Caco-2 (cell line): ENCODE data around the gene CCDC81. TPM values are rescaled to one million over a fixed set of nuclear protein-coding genes. Genes with fewer than 3 reads are reported as not detected.
A peak's percentile ranks its signal among the peaks of the same experiment; 100 is the strongest.

ENCODE experiments used
- BruUV-seq: library from RNA; stranded (reverse); fragments of 400-500 nt; replicated peaks from 2 replicates; lab custom pipeline; 2021; lab: Mats Ljungman, UMichigan
- CTCF ChIA-PET: fragments of 300-600 bp; sonication (Branson Sonifier 250); formaldehyde crosslinking; loops from one replicate; lab custom pipeline; 2022; ENCODE audit warnings: antibody characterized with exemption; lab: Charles Lee
- POLR2A ChIA-PET: fragments of 300-600 bp; sonication (Branson Sonifier 250); formaldehyde crosslinking; loops from one replicate; lab custom pipeline; 2022; ENCODE audit warnings: antibody characterized with exemption; lab: Charles Lee
- DNase-seq, 2 experiments: peaks; one replicate each; pipeline versions ENCODE4 v3.0.0 to v3.0.0-alpha.2; 2020 to 2022
- H3K27me3 ChIP-seq: replicated peaks from 2 replicates; pipeline ENCODE4 v1.6.0; 2011; ENCODE audit warnings: low read length; ENCODE audit not compliant: control insufficient read depth, insufficient read depth
- H3K36me3 ChIP-seq: 2 replicates; pipeline ENCODE4 v1.5.1; 2011; ENCODE audit warnings: low read length; ENCODE audit not compliant: control insufficient read depth, insufficient read depth
- H3K4me1 ChIP-seq: fragments of 250-450 bp; sonication (Bioruptor Pico); 2 replicates; pipeline ENCODE4 v1.5.1; 2020; ENCODE audit warnings: mild to moderate bottlenecking
- H3K4me3 ChIP-seq: 2 replicates; pipeline ENCODE4 v1.5.1; 2011; ENCODE audit warnings: low read depth, mild to moderate bottlenecking, control low read depth, low read length
- H3K9me3 ChIP-seq: fragments of 250-450 bp; sonication (Bioruptor Pico); 2 replicates; pipeline ENCODE4 v1.5.1; 2020; ENCODE audit warnings: mild to moderate bottlenecking, moderate library complexity
- H3K27ac Mint-ChIP-seq: one replicate; pipeline ENCODE4 v1.8.0; 2022; ENCODE audit warnings: mixed read lengths; ENCODE audit not compliant: unreplicated experiment
- H3K27me3 Mint-ChIP-seq: one replicate; pipeline ENCODE4 v1.8.0; 2022; ENCODE audit warnings: mixed read lengths; ENCODE audit not compliant: insufficient read depth, unreplicated experiment
- H3K36me3 Mint-ChIP-seq: one replicate; pipeline ENCODE4 v1.8.0; 2022; ENCODE audit warnings: mild to moderate bottlenecking, mixed read lengths; ENCODE audit not compliant: insufficient read depth, unreplicated experiment
- H3K4me1 Mint-ChIP-seq: one replicate; pipeline ENCODE4 v1.8.0; 2022; ENCODE audit warnings: low read depth, mixed read lengths; ENCODE audit not compliant: unreplicated experiment
- H3K4me3 Mint-ChIP-seq: one replicate; pipeline ENCODE4 v1.8.0; 2022; ENCODE audit warnings: mild to moderate bottlenecking, moderate library complexity, mixed read lengths; ENCODE audit not compliant: unreplicated experiment
- H3K9me3 Mint-ChIP-seq: one replicate; pipeline ENCODE4 v1.8.0; 2022; ENCODE audit warnings: mixed read lengths; ENCODE audit not compliant: unreplicated experiment
- CTCF ChIP-seq, 2 experiments: fragments of 200-600 bp in 1 of 2; IDR thresholded peaks; 1 replicate in 1 of 2; 2 replicates in 1 of 2; pipeline versions ENCODE4 v1.5.1 to v1.8.0; 2011 to 2022; ENCODE audit warnings: antibody characterized with exemption in 1 of 2, control low read depth in 1 of 2, inconsistent platforms in 1 of 2, low read depth in 1 of 2, low read length in 1 of 2, mild to moderate bottlenecking in 1 of 2, moderate library complexity in 1 of 2; ENCODE audit not compliant: insufficient read depth in 1 of 2, severe bottlenecking in 1 of 2, unreplicated experiment in 1 of 2
- intact Hi-C: fragments of 100-400 bp; cut with micrococcal nuclease; formaldehyde crosslinking; loops from one replicate; pipeline ENCODE4 v1.10.0; 2022; ENCODE audit not compliant: unreplicated experiment
- total RNA-seq: library from RNA; stranded (reverse); gene quantifications from 2 replicates; pipeline ENCODE4 v1.2.3, GENCODE V29; 2022

Gene CCDC81
- total RNA-seq, 1 experiment from 2014 or later = 1.3 TPM

GRCh38 chr11:86418106-86418505 lies 43.4 kb downstream of the CCDC81 start:
- Histone ChIP-seq H3K27me3 (no peaks in the 10 kb centered on the region), H3K9me3 (no peaks in the 10 kb centered on the region), H3K4me1 (peaks cover 12% of the 10 kb centered on the region), H3K4me3 (no peak overlapping the region), H3K36me3 (no peaks in the 10 kb centered on the region)
- Mint-ChIP-seq H3K4me1 (peaks cover 26% of the 10 kb centered on the region), H3K9me3 (no peaks in the 10 kb centered on the region), H3K36me3 (no peaks in the 10 kb centered on the region), H3K27ac (no peak overlapping the region), H3K4me3 (no peak overlapping the region), H3K27me3 (no peaks in the 10 kb centered on the region)
- no peak for DNase-seq
- ChIA-PET CTCF (interaction anchor here (2.0 kb wide), 1 partner anchor 58 kb away, joined by 65 read pairs; no protein-coding TSS in a partner anchor), POLR2A (no interaction called here)
- no TSS peak for BruUV-seq
- no peak for TF ChIP-seq CTCF (IDR thresholded peaks at IDR 0.05; ENCODE audit: insufficient read depth in 1 of 2, low read depth in 1 of 2, low read length in 1 of 2, severe bottlenecking in 1 of 2, unreplicated experiment in 1 of 2)
- intact Hi-C loops = loop anchor here (5.0 kb wide), 2 partner anchors 116 to 821 kb away; partner anchors contain the start of gene HIKESHI

GRCh38 chr11:86418513-86418912 lies 43.8 kb downstream of the CCDC81 start:
- CTCF ChIA-PET = interaction anchor here (0.8 to 2.0 kb wide), 6 partner anchors 11 to 153 kb away, joined by 3 to 65 read pairs (median 3); no protein-coding TSS in a partner anchor
- Mint-ChIP-seq H3K4me1 (peaks cover 30% of the 10 kb centered on the region), H3K9me3 (no peaks in the 10 kb centered on the region), H3K27ac (no peak overlapping the region), H3K27me3 (no peaks in the 10 kb centered on the region), H3K4me3 (no peak overlapping the region), H3K36me3 (no peaks in the 10 kb centered on the region)
- POLR2A ChIA-PET = interaction anchor here (0.6 kb wide), 1 partner anchor 58 kb away, joined by 3 read pairs; no protein-coding TSS in a partner anchor
- intact Hi-C loops = loop anchor here (5.0 kb wide), 2 partner anchors 116 to 821 kb away; partner anchors contain the start of gene HIKESHI
- Histone ChIP-seq H3K36me3 (no peaks in the 10 kb centered on the region), H3K4me3 (no peak overlapping the region), H3K9me3 (no peaks in the 10 kb centered on the region), H3K27me3 (no peaks in the 10 kb centered on the region), H3K4me1 (peaks cover 16% of the 10 kb centered on the region)
- TF ChIP-seq CTCF (IDR thresholded peaks at IDR 0.05; ENCODE audit: insufficient read depth in 1 of 2, low read depth in 1 of 2, low read length in 1 of 2, severe bottlenecking in 1 of 2, unreplicated experiment in 1 of 2) = no peak
- BruUV-seq = no TSS peak
- DNase-seq = no peak

DNA sequence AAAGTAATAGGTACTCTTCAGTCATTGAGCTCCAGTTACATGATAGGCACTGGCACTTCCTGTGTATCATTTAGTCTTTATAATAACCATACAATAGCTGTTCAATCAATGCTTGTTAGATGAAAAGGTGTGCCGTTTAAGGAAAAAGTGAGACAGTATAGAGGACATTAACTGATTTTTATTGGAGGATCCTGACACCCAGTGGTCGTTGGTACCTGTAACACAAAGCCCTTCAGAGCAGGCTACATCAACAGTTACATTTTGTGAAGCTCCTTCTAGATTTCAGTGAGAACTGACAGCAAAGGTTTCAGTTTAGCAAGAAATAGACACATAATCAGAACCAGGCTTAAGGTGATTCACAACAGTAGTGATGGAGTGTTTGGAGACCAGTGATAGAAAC lies 44.2 kb downstream of the CCDC81 start:
- peak in 1 of 2 experiments; percentile 46 for DNase-seq
- peaks cover 33% of the 10 kb centered on the region for H3K4me1 Mint-ChIP-seq
- POLR2A ChIA-PET = interaction anchor here (0.6 kb wide), 1 partner anchor 58 kb away, joined by 3 read pairs; no protein-coding TSS in a partner anchor
- TF ChIP-seq CTCF (IDR thresholded peaks at IDR 0.05; ENCODE audit: insufficient read depth in 1 of 2, low read depth in 1 of 2, low read length in 1 of 2, severe bottlenecking in 1 of 2, unreplicated experiment in 1 of 2) = peak; percentile 31 to 61
- intact Hi-C loops = loop anchor here (1.0 to 5.0 kb wide), 4 partner anchors 59 to 822 kb away; partner anchors contain the start of gene HIKESHI
- H3K4me3 Mint-ChIP-seq = no peak overlapping the region
- Histone ChIP-seq H3K9me3 (no peaks in the 10 kb centered on the region), H3K36me3 (no peaks in the 10 kb centered on the region), H3K4me3 (no peak overlapping the region), H3K27me3 (no peaks in the 10 kb centered on the region), H3K4me1 (peaks cover 19% of the 10 kb centered on the region)
- H3K27ac Mint-ChIP-seq = no peak overlapping the region
- no peaks in the 10 kb centered on the region for H3K27me3 Mint-ChIP-seq
- CTCF ChIA-PET = interaction anchor here (0.8 to 2.0 kb wide), 8 partner anchors 11 to 189 kb away, joined by 3 to 65 read pairs (median 3); no protein-coding TSS in a partner anchor
- BruUV-seq = no TSS peak
- H3K9me3 Mint-ChIP-seq = no peaks in the 10 kb centered on the region
- H3K36me3 Mint-ChIP-seq = no peaks in the 10 kb centered on the region
